ENCODE measurements around the gene RNU1-2.
A peak's percentile ranks its signal among the peaks of the same experiment; 100 is the strongest.
"Not testable (repeated sequence)": the region's sequence is repeated elsewhere in the genome, so short reads cannot be mapped to it uniquely, and the experiment has no call there.

RNU1-2 gene

GRCh38 chr1:16906873-16907272, 11.1 kb downstream of the RNU1-2 start:
- no peak for DNase-seq (ENCODE audit: extremely low read depth, insufficient read length)
- H3K27me3 ChIP-seq (replicated peaks; ENCODE audit: control insufficient read depth, insufficient read depth, low read length): no peaks in the 10 kb centered on the region
- no peak for TF ChIP-seq CTCF (IDR thresholded peaks at IDR 0.05; ENCODE audit: insufficient read depth, low read length, poor library complexity, severe bottlenecking)
- no peak overlapping the region for H3K4me3 ChIP-seq (replicated peaks; ENCODE audit: low read depth, low read length)
- H3K36me3 ChIP-seq (ENCODE audit: control insufficient read depth, insufficient read depth, low read length): no peaks in the 10 kb centered on the region

GRCh38 chr1:16907870-16908758, 12.3 kb downstream of the RNU1-2 start:
- Histone ChIP-seq H3K27me3 (replicated peaks; ENCODE audit: control insufficient read depth, insufficient read depth, low read length) (no peaks in the 10 kb centered on the region; the same call in 1 of the 2 replicates), H3K4me3 (replicated peaks; ENCODE audit: low read depth, low read length) (no peak overlapping the region), H3K36me3 (ENCODE audit: control insufficient read depth, insufficient read depth, low read length) (no peaks in the 10 kb centered on the region)
- TF ChIP-seq CTCF (IDR thresholded peaks at IDR 0.05; ENCODE audit: insufficient read depth, low read length, poor library complexity, severe bottlenecking): no peak
- DNase-seq (ENCODE audit: extremely low read depth, insufficient read length): no peak

- H3K36me3 ChIP-seq (ENCODE audit: control insufficient read depth, insufficient read depth, low read length); H3K27me3 ChIP-seq (replicated peaks; ENCODE audit: control insufficient read depth, insufficient read depth, low read length); DNase-seq (ENCODE audit: extremely low read depth, insufficient read length); H3K4me3 ChIP-seq (replicated peaks; ENCODE audit: low read depth, low read length): not testable (repeated sequence)
Measured at GRCh38 chr1:16911851-16912721, 16.3 kb downstream of the RNU1-2 start.

- not testable (repeated sequence) for H3K27me3 ChIP-seq (replicated peaks; ENCODE audit: control insufficient read depth, insufficient read depth, low read length); DNase-seq (ENCODE audit: extremely low read depth, insufficient read length); H3K4me3 ChIP-seq (replicated peaks; ENCODE audit: low read depth, low read length); H3K36me3 ChIP-seq (ENCODE audit: control insufficient read depth, insufficient read depth, low read length)
Measured at GRCh38 chr1:16912742-16913141, 17.0 kb downstream of the RNU1-2 start.

- TF ChIP-seq CTCF (IDR thresholded peaks at IDR 0.05; ENCODE audit: insufficient read depth, low read length, poor library complexity, severe bottlenecking): no peak
- Histone ChIP-seq H3K36me3 (ENCODE audit: control insufficient read depth, insufficient read depth, low read length) (no peaks in the 10 kb centered on the region), H3K4me3 (replicated peaks; ENCODE audit: low read depth, low read length) (peak overlapping the region; percentile 60), H3K27me3 (replicated peaks; ENCODE audit: control insufficient read depth, insufficient read depth, low read length) (no peaks in the 10 kb centered on the region; the same call in none of the 2 replicates)
- no peak for DNase-seq (ENCODE audit: extremely low read depth, insufficient read length)
Measured at GRCh38 chr1:16913181-16913832, 17.5 kb downstream of the RNU1-2 start.

- H3K36me3 ChIP-seq (ENCODE audit: control insufficient read depth, insufficient read depth, low read length): no peaks in the 10 kb centered on the region
- DNase-seq (ENCODE audit: extremely low read depth, insufficient read length): peak; percentile 93
- no peak for TF ChIP-seq CTCF (IDR thresholded peaks at IDR 0.05; ENCODE audit: insufficient read depth, low read length, poor library complexity, severe bottlenecking)
- H3K27me3 ChIP-seq (replicated peaks; ENCODE audit: control insufficient read depth, insufficient read depth, low read length): no peaks in the 10 kb centered on the region; the same call in none of the 2 replicates
- H3K4me3 ChIP-seq (replicated peaks; ENCODE audit: low read depth, low read length): peak overlapping the region; percentile 60
Measured at GRCh38 chr1:16913833-16914662, 18.3 kb downstream of the RNU1-2 start.

- H3K4me3 ChIP-seq (replicated peaks; ENCODE audit: low read depth, low read length); DNase-seq (ENCODE audit: extremely low read depth, insufficient read length); H3K27me3 ChIP-seq (replicated peaks; ENCODE audit: control insufficient read depth, insufficient read depth, low read length); H3K36me3 ChIP-seq (ENCODE audit: control insufficient read depth, insufficient read depth, low read length): not testable (repeated sequence)
Measured at GRCh38 chr1:16914928-16915626, 19.3 kb downstream of the RNU1-2 start.

Measured in GM06990 (cell line).